ENCODE results near the gene FILIP1.

FILIP1 gene, protein sequence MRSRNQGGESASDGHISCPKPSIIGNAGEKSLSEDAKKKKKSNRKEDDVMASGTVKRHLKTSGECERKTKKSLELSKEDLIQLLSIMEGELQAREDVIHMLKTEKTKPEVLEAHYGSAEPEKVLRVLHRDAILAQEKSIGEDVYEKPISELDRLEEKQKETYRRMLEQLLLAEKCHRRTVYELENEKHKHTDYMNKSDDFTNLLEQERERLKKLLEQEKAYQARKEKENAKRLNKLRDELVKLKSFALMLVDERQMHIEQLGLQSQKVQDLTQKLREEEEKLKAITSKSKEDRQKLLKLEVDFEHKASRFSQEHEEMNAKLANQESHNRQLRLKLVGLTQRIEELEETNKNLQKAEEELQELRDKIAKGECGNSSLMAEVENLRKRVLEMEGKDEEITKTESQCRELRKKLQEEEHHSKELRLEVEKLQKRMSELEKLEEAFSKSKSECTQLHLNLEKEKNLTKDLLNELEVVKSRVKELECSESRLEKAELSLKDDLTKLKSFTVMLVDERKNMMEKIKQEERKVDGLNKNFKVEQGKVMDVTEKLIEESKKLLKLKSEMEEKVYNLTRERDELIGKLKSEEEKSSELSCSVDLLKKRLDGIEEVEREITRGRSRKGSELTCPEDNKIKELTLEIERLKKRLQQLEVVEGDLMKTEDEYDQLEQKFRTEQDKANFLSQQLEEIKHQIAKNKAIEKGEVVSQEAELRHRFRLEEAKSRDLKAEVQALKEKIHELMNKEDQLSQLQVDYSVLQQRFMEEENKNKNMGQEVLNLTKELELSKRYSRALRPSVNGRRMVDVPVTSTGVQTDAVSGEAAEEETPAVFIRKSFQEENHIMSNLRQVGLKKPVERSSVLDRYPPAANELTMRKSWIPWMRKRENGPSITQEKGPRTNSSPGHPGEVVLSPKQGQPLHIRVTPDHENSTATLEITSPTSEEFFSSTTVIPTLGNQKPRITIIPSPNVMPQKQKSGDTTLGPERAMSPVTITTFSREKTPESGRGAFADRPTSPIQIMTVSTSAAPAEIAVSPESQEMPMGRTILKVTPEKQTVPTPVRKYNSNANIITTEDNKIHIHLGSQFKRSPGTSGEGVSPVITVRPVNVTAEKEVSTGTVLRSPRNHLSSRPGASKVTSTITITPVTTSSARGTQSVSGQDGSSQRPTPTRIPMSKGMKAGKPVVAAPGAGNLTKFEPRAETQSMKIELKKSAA (N-terminal part only)

DNA sequence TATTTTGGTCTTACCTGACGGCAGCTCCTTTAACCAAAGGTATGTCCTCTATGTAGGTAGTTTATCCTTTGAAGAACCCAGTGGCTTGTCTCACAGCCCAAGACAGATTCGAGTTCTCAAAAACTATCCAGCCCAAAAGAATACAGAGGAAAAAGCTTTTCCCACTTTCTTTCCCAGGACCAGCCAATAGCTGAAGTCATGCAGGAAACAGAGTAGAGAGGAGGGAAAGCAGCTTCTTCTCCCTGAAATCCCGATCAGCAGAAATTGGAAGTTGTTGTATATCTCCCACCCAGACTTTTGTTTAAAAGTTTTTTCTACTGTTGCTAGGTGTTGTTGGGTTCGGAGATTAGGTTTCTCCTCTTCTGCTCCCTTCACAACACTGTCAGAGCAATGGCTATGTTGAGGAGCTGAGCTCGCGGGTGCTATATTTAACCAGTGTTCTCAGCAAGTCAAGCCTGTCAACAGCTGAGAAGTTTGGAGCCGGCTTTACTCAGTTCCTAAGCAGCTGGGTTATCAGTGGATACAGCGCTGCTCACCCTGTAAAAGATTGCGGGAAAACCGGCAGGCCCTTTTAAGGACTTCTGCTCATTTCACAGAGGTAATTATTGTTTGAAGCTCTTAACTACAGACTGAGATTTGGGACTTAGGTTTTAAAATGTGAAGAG is at the start of gene FILIP1:
FILIP1 (minus strand) TSS at position 401 of the 665 bp plus-strand sequence. CDS start 78,828 bp downstream, outside the sequence.
- DNase-seq, result no peak

DNA sequence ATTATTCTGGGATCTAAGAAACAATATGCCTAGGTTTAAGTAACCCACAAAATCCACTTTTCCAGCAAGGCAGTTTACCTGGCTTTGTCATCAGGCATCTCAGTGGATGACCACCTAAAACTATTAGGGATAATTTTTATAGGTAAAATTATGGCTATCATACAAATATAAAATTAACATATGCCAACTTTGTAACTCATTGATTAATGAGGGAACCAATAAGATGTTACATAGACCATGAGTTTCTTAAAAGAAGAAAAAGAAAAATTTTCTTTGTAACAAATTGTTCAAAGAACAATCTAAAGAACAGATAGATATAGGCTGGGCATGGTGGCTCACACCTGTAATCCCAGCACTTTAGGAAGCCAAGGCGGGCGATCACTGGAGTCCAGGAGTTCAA is 49.7 kb upstream of the FILIP1 start:
- DNase-seq, result no peak

DNA sequence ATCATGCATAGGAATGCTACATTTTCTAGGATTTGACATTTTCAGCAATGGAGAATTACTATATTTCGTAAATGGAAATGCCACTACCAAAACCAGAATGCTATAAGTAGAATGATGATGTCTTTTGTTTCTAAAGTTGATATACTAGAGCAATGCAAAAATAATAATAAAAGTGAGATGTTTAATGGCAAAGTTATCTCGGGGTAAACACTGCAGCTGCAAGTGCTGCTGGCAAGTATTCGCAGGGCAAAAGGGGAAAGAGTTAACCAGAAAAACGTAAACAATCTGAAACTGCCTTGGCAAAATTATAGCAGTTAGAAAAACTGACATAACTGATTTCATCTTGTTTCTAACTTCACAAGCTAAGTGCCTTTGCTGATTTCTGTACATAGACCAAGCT is 45.5 kb upstream of the FILIP1 start:
- DNase-seq, result no peak

DNA sequence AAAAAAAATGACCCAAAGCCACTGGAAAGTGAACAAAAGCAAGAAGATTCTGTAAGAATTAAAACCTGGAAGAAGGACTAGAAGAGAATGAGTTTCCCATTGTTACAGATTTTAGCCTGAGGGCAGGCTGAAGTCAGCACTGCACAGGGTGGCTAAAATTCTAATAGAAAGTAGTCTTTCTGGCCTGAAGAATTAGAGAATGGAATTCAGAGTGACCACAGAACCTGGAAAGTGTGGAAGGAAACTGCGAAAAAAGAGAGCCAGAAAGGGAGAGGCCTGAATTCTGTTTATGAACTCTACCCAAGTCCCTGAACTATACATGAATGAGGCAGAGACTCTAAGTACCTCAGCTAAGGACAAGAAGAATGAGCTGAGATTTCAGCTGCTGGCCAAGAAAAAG is 38.9 kb upstream of the FILIP1 start:
- DNase-seq, result no peak

DNA sequence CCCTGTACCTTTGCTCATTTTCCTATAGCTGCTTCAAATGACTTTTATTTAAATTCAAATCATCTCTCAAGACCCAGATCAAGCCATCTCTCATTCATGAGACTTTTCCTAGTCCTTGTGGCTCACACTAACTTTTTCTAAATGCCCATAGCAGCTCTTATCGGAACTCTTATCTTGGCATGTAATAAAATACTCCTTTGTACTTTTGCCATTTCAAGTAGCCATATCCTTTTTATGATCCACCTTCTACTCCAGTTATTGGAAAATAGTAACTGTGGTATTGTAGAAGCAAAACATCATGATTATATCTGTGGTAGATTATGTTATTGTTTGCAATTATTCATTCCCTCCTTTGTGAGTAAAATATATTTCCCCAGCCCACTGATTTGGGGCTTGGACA is 37.6 kb upstream of the FILIP1 start:
- no peak for DNase-seq

DNA sequence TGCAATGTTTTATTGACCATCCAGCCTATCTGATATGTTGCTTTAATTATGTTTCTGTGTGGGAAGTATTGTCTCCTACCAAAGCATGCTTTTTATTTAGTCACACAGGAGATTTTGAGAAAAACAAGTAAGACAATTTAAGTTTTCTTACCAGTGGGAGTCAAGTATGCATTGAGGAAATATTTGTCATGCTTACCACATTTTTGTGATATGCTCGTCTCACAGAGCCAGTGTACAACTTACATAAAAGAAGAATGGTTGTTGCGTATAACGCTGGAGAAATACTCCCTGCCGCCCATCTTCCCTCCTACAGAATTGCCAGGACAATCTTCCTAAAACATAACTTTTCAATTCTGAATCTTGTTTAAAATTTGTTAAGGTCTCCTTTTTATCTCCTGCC is 37.1 kb upstream of the FILIP1 start:
- DNase-seq, result no peak

DNA sequence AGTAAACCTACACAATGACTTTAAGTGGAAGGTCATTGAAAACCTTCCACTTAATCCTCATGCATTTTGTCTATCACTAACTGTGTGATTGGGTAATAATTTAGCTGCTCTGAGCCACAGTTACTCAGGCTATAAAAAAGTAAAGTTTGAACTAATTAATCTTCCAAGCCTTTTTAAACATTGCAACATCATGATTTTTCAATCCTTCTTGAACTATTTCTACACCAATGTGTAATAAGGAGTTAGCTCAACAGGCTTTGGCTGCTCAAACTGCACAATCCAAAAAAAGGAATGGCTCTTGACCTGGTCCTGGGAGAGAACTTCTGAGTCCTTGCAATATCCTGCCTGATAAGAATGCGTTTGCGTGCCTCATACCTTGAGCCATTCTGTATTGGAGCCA is 34.8 kb upstream of the FILIP1 start:
- no peak for DNase-seq

DNA sequence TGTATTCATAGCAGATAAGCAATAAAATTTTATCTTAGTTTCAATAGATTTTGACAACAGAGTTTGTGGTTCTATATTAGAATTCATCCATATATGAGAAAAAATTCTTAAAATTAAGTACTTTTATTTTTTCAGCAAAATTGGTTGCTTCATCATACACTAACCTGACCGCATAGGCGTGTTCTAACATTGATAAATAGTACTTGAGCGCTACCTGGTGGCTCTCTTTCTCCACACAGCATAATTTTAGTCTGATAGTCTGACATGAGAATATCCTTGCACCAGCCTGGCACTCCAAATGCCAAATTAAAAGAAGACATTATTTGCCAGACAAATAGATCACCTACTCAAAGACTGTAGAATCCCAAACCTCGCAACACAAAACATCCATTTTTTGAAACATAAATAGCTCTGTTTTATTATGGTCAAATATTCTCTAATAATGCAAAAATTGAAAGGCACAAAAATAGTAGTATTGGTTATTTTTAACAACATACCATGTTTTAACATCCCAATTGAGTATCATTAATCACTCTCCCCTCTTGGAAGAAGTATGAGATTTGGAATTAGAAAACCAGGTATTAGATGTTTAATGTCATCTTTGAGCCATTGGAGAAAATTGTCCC is 33.0 kb upstream of the FILIP1 start:
- peak; percentile 37 to 58 for DNase-seq

DNA sequence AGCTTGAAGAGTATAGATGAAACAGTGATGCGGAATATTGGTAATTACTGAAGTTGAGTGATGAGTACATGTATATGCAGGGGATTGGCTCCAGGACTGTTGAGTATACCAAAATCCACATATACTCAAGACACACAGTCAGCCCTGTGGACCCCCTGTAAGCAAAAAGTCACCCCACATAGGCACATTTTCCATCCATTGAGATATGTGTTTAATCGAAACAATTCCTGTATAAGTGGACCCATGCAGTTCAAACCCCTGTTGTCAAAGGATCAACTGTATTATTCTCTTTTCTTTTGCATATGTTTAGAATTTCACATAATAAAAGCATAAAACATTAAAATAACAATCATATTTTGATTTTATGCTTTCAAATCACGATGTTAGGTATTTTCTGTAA is 32.1 kb upstream of the FILIP1 start:
- DNase-seq, result no peak

DNA sequence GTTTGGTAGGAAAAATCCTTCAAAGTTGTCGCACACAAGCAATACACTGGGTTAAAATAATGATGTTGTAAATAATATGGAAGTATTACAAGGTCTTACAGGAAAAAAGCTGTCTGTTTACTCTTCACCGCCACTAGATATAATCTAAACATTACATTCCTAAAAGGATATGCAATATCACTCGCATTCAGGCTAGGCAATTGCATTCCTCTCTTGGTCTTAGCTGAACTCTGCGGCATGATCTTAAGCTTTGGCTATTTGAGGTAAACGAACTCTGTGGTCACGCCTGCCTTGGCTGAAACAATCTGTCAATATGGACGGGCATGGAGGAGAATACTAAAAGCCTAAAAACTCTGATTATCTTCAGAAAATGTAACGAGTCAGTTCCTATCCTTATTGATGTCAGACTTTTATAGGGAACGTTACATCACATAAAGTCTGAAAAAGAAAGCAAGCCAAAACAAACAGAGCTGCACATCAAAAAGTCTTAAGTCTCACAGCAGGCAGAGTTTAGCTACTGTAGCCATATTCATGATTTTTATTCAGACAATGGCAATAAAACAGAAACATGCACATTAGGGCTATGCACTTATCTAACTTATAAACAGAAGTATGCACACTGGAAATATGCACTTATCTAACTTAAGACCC is 30.8 kb upstream of the FILIP1 start:
- DNase-seq, result no peak

DNA sequence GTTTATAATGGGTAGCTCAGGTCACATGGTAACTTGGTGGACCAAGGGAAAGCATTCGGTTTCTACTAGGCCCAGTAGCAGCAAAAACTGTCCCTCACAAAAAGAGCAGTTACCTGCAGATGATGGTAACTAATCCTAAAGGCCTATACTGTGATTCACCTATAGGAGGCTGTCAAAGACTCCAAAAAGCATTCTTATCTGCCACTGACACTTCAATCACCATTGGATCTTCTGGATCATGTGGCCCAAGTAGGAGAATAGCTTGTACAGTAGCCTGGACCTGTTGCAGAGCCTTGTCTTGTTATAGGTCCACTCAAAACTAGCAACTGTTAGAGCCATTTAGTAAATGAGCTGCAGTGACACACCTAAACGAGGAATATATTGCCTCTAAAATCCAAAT is 23.2 kb upstream of the FILIP1 start:
- DNase-seq, result no peak

DNA sequence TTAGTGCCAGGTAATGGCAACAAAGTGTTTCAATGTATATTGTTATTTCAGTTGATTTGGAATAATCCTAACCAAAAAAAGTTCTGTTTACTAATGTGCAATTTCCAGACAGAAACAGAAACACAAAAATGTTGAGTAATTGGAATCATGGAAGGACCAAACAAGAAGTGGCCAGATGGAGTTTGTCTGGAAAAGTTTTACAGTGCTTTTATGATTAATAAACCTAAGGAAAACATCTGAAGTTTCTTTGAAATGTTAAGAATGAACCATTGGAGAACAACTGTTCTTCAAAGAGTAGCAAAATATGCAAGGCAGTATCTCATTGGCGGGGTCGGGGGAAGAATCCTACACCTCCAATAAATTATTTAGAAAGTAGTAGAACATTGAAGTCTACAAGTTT is 19.0 kb upstream of the FILIP1 start:
- DNase-seq, result no peak

DNA sequence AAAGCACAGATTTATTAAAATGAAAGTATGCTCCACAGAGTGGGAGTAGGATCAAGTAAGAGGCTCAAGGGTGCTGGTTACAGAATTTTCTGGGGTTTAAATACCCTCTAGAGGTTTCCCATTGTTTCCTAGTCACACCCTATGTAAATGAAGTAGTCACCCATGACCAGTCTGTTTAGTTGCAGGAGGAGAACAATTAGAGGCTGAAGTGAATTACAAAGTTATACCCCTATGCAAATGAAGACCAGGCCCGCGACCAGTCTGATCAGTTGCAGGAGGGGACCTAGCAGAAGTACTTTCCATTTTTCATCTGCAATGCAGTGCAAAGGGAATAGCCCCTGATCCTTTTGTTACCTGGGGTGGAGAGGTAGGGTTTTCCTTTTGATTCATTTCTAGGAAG is 11.8 kb upstream of the FILIP1 start:
- no peak for DNase-seq

DNA sequence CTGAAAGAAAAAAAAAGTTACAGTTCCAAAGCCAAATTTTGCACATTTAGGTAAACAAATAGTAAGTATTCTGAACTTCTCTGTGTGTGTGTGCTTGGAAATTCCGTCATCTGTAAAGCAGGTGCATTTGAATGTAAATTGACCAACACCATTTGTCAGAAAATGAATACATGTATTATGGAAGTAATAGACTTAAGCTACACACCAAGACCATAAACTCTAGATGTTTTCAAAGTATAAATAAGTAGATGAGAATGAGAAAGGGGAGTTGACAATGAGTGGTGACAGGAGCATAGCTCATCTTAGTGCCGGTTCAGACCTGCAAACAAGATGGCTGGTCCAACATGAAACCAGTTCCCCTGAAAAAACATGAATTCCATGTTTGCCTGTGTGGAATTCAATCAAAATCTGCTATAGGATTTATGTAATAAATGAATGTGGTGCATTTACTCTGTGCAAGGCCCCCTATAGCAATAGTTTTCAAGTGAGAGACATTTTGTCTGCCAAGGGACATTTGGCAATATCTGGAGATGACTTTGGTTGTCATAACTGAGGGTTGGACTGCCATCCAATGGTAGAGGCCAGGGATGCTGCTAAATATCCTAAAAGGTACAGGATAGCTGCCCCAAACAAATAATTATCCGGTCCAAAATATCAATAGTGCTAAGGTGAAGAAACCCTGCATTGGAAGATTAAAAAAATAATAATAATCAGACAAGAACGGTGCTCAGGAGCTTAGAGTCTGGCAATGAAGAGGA is 11.0 kb upstream of the FILIP1 start:
- no peak for DNase-seq

DNA sequence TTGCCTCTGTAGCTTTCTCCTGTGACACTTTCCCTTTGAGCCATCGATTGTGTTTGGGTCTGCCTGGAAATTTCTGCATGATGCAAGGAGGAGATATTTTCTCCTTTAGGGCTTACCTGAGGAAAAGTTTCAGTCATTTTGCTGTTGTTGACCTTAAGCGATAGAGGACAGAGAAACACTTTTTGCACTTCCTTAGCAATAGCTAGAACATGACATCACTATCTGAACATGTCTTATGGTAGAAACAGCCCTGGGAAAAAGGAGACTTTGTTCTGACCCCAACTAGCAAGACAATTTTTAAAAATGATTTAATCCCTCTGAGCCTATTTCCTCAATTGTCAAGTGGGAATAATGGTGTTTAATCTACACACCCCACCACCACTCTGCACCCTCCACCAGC is 9.7 kb upstream of the FILIP1 start:
- no peak for DNase-seq

DNA sequence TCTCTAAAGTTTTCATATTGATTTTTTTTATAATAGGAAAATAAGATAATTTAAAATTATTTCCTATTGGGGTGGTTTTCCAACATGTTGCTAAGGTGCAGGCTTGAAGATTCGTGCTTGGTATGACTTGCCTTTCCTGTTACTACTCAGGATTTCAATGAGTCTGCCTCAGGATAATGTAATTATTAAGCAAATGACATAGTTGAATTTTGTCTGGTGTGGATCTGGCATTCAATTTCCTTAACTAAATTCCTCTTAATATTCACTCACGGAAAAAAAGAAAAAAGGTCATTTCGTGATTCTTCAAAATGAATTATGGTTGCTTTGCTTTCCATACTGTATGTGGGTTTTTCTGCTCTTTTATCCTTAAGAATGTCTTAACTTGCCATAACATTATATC is 9.3 kb upstream of the FILIP1 start:
- no peak for DNase-seq

DNA sequence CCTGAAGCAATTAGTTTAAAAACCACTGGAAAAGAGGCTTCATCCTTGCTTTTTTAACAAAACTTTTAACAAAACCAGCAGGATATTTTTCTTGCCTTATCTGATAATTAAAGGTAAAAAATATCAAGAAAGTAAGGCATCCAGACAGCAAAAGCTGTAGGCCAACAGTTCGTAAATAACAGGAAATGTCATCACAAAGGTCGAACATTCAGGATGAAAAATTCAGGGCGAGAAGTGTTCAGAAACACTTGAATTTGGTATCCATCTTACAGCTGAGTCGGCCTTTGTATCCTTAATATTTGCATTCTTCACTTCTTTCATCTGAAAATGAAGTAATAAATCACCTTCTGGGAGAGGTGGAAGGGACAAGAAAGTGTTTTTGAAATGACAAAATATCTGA is 8.2 kb upstream of the FILIP1 start:
- DNase-seq, result no peak

DNA sequence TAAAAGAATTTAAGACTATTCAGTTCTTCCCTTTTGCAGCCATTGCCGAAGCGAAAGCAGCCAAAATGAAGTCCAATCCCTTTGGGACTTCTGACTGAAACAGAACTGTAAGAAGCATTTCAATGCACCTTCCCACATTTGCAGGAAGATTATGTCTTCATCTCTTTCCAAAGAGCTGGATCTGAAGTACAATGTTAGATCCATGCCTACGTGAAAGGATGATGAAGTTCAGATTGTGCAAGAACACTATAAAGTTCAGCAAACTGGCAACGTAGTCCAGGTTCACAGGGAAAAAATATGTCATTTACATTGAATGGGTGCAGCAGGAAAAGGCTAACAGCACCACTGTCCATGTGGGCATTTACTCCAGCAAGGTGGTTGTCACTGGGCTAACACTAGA is 6.0 kb upstream of the FILIP1 start:
- DNase-seq, result no peak

DNA sequence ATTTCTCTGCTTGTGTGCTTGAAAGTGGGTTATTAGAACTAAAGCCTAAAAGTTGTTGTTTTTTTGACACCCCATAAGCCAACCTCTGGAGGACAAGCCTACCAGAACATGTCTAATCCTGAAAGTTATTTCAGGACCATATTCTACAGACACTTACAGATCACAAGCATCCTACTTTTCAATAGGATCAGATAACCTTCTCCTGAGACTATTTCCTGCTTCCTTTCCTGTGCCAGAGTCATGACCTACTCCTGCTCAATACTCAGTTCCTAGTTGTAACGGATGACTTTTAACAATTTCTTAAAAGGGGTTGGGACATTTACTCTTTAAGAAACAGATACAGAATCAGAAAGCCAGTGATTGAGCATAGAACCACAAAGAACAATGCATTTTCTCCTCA is 5.3 kb upstream of the FILIP1 start:
- DNase-seq, result no peak

DNA sequence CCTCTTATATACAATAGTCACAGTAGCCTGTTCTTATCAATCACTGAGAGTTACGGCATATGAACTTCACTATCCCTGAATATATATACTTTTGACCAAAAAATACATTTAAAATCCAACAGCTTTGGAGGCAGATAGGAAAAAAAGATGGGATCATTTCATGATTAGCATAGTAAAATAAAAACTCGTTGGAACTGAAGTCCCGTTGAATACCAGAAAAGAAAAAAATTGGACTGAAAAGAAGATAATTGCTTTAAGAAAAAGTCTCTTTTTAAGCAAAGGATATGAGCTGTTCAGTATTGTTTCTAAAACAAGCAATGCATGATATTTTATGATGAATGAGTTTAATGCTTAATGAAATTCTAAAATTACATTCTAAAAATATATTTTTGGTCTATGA is 4.4 kb upstream of the FILIP1 start:
- no peak for DNase-seq

DNA sequence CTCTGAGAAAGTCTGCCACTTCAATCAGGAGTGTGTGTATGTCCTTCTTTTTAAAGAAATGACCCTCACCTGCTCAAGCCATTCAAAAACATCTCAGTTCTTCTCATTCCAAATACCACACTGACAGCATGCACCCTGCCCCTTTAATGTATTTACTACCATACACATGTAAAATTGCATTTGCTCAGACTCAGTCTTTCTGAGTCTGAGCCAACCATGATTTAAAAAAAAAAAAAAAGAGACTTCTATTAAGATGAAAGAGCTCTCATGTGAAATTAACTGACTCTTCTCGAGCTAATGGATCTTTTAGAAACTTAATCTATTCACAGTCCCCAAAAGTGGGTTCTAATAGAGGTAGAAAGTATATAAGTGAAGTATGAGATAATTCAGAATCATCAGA is 1.4 kb upstream of the FILIP1 start:
- no peak for DNase-seq

Data from activated CD4-positive, alpha-beta T cell treated with anti-CD3 and anti-CD28 coated beads for 4 hours (primary cell).